ENCODE data around the gene FUT7. TPM values are rescaled to one million over a fixed set of nuclear protein-coding genes. Genes with fewer than 3 reads are reported as not detected.

The FUT7 gene
- total and polyA plus RNA-seq, 2 of the 8 experiments (the other 6 are each of a cell fraction or from before 2014, with no cell fraction given): not detected

DNA sequence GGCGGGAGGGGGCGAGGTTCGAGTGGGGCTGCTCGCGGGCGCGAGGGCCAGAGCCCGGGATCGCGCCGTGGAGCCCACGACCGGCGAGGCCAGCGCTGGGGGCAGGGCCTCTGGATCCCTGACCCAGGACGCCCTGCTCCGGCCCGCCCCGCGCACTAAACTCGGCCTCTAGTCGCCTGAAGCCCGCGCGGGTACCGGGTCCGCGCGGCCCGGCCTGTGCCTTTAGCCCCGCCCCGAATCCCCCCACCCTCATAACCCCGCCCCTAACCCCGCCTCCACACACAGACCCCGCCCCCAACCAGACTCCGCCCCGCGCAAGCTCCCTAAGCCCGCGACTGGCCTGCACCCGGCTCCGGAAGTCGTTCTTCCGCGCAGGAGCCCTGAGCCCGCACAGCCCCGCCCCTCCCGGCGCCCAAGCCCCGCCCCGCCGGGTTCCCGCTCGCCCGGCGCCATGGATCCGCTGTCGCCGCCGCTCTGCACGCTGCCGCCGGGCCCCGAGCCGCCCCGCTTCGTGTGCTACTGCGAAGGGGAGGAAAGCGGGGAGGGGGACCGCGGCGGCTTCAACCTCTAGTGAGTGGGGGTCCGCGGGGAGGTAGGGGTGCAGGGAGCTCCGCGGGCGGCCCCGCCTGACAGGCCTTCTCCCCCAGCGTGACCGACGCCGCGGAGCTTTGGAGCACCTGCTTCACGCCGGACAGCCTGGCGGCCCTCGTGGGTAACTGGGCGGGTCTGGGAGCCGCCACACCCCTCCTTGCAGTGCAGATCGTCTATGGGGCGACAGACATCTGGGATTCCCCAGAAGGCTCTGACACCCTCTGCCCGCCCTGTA, 39.7 kb downstream of the FUT7 start, which contains the start of gene PAXX:
PAXX (plus strand) TSS at position 430 of the 826 bp plus-strand sequence; CDS start at position 452, 22 bp downstream.
- POLR2A ChIA-PET (ENCODE audit: partially characterized antibody): interaction anchor here (0.7 to 1.7 kb wide), 8 partner anchors 14 to 226 kb away, joined by 3 to 4 read pairs (median 3); no protein-coding TSS in a partner anchor
- peaks cover 0 to 17% (median 12%) of the 10 kb centered on the region in 4 experiments; a peak in 3 of 7 replicates for H3K27me3 ChIP-seq (replicated peaks in 1 of 4; ENCODE audit: control insufficient read depth in 3 of 4, extremely low read depth in 1 of 4, insufficient read depth in 3 of 4, low read length in 3 of 4)
- peak within 1 kb of the TSS; percentile 69 for H3K56ac ChIP-seq (replicated peaks; ENCODE audit: insufficient read length, low read depth, low read length)
- DNase-seq (ENCODE audit: low read depth in 1 of 2, low spot score in 2 of 2) (peak; percentile 65 to 96), FAIRE-seq (no peak)
- H3K14ac ChIP-seq (ENCODE audit: insufficient read length): no peak within 1 kb of the TSS
- H4K5ac ChIP-seq (ENCODE audit: insufficient read length, low read depth, low read length): no peak within 1 kb of the TSS
- peaks cover 17% of the 10 kb centered on the region for H3K23me2 ChIP-seq (ENCODE audit: low read depth, low read length)
- H4K91ac ChIP-seq (replicated peaks; ENCODE audit: insufficient read length, low read length): peak within 1 kb of the TSS; percentile 65
- H3K79me2 ChIP-seq (ENCODE audit: control insufficient read depth in 1 of 2, insufficient read depth in 2 of 2, low read length in 2 of 2): no peaks in the 10 kb centered on the region
- no peak within 1 kb of the TSS for H3K4ac ChIP-seq (replicated peaks; ENCODE audit: insufficient read length, low read depth, low read length)
- peak within 1 kb of the TSS; percentile 50; the same call in 1 of the 2 replicates for H2BK12ac ChIP-seq (ENCODE audit: low read depth, low read length)
- peak within 1 kb of the TSS; percentile 65; the same call in 1 of the 2 replicates for H4K8ac ChIP-seq (ENCODE audit: extremely low read depth, insufficient read depth, low read length)
- peaks cover 0 to 2% (median 0%) of the 10 kb centered on the region in 4 experiments; a peak in 1 of 8 replicates for H3K36me3 ChIP-seq (ENCODE audit: control insufficient read depth in 2 of 4, insufficient read depth in 4 of 4, low read length in 3 of 4)
- no peak within 1 kb of the TSS for H3K18ac ChIP-seq (ENCODE audit: extremely low read depth, low read length)
- peak within 1 kb of the TSS; percentile 3; the same call in 1 of the 2 replicates for H3K27ac ChIP-seq (ENCODE audit: low read depth, low read length)
- H3K4me1 ChIP-seq (replicated peaks in 1 of 4; ENCODE audit: control insufficient read depth in 3 of 4, insufficient read depth in 4 of 4, low read length in 3 of 4): peaks cover 0 to 16% (median 7%) of the 10 kb centered on the region in 4 experiments; a peak in 6 of 7 replicates
- H2BK120ac ChIP-seq (replicated peaks; ENCODE audit: low read depth, low read length): no peak within 1 kb of the TSS
- no peak within 1 kb of the TSS for H3K23ac ChIP-seq (ENCODE audit: insufficient read length)
- H3K9ac ChIP-seq (replicated peaks in 1 of 4; ENCODE audit: extremely low read depth in 1 of 4, low read depth in 3 of 4, low read length in 3 of 4): peak within 1 kb of the TSS in 2 of 4 experiments; percentile 51 to 52; a peak in 5 of 7 replicates
- H3K4me3 ChIP-seq (ENCODE audit: extremely low read depth in 1 of 4, insufficient read depth in 2 of 4, low read depth in 3 of 4, low read length in 4 of 4): peak within 1 kb of the TSS; percentile 46 to 89 (median 74)
- H2AK5ac ChIP-seq (ENCODE audit: low read depth, low read length): no peak within 1 kb of the TSS
- peaks cover 6% of the 10 kb centered on the region in 2 experiments; a peak in 2 of 4 replicates for H3K9me3 ChIP-seq (ENCODE audit: insufficient read depth in 2 of 2, low read depth in 1 of 2, low read length in 1 of 2)
- H2BK20ac ChIP-seq (ENCODE audit: low read length): no peak within 1 kb of the TSS
- CTCF ChIA-PET (ENCODE audit: partially characterized antibody): interaction anchor here (0.8 to 6.3 kb wide), 15 partner anchors 10 to 223 kb away, joined by 3 to 31 read pairs (median 4); partner anchors contain the start of genes ABCA2, FUT7 and PTGDS
- no peaks in the 10 kb centered on the region for H3K79me1 ChIP-seq (ENCODE audit: low read depth, low read length)
- H2BK5ac ChIP-seq (ENCODE audit: low read depth, low read length): peak within 1 kb of the TSS; percentile 44; the same call in 1 of the 2 replicates
- H4K20me1 ChIP-seq (replicated peaks in 1 of 2; ENCODE audit: control insufficient read depth in 1 of 2, insufficient read depth in 2 of 2, low read length in 2 of 2): peaks cover 0 to 2% of the 10 kb centered on the region in 2 experiments
- H2AFZ ChIP-seq (ENCODE audit: low read length): no peak within 1 kb of the TSS
- WGBS, 2 experiments (ENCODE audit: extremely low coverage in 1 of 2, insufficient coverage in 1 of 2, insufficient read length in 1 of 2, insufficient replicate concordance in 2 of 2, low coverage in 1 of 2, low lambda C conversion rate in 2 of 2, missing lambda C conversion rate in 1 of 2): 0% methylated on average over 3 of the region's 92 CpGs; no CpG with 5 or more reads in 1 of the 2 experiments
- no peak within 1 kb of the TSS for H2BK15ac ChIP-seq (ENCODE audit: low read length)
- peak within 1 kb of the TSS; percentile 75 to 82 for H3K4me2 ChIP-seq (ENCODE audit: insufficient read depth in 1 of 2, low read depth in 2 of 2, low read length in 2 of 2)
- TF ChIP-seq, protein P1, sequence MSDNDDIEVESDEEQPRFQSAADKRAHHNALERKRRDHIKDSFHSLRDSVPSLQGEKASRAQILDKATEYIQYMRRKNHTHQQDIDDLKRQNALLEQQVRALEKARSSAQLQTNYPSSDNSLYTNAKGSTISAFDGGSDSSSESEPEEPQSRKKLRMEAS (IDR thresholded peaks at IDR 0.05): peak; percentile 81
- TF ChIP-seq SIN3A (conservative IDR thresholded peaks at IDR 0.05 in 1 of 2, IDR thresholded peaks at IDR 0.05 in 1 of 2; ENCODE audit: low read depth in 1 of 2, low read length in 2 of 2) (peak in 1 of 2 experiments; percentile 59; a peak in 1 of 4 replicates), CHD1 (IDR thresholded peaks at IDR 0.05; ENCODE audit: low read depth, low read length) (no peak), YY1 (IDR thresholded peaks at IDR 0.05; ENCODE audit: low read depth, low read length) (no peak), SP1 (IDR thresholded peaks at IDR 0.05; ENCODE audit: low read depth, low read length) (0 out of 2 replicates have a peak, but pooled peaks have one; percentile 6)
- TF ChIP-seq, protein P2, sequence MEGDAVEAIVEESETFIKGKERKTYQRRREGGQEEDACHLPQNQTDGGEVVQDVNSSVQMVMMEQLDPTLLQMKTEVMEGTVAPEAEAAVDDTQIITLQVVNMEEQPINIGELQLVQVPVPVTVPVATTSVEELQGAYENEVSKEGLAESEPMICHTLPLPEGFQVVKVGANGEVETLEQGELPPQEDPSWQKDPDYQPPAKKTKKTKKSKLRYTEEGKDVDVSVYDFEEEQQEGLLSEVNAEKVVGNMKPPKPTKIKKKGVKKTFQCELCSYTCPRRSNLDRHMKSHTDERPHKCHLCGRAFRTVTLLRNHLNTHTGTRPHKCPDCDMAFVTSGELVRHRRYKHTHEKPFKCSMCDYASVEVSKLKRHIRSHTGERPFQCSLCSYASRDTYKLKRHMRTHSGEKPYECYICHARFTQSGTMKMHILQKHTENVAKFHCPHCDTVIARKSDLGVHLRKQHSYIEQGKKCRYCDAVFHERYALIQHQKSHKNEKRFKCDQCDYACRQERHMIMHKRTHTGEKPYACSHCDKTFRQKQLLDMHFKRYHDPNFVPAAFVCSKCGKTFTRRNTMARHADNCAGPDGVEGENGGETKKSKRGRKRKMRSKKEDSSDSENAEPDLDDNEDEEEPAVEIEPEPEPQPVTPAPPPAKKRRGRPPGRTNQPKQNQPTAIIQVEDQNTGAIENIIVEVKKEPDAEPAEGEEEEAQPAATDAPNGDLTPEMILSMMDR (IDR thresholded peaks at IDR 0.05; ENCODE audit: control extremely low read depth in 1 of 3, insufficient read depth in 1 of 3, low read depth in 1 of 3, low read length in 3 of 3): no peak
